NT2/D1 (cell line): ENCODE data around the gene TTLL4.

Experiments
- DNase-seq: peaks from one replicate; pipeline ENCODE4 v3.0.0-alpha.2; 2011; ENCODE audit warnings: low read depth, low spot score
- H3K27me3 ChIP-seq: 2 replicates; pipeline ENCODE4 v1.6.0; 2011; ENCODE audit warnings: mild to moderate bottlenecking; ENCODE audit not compliant: insufficient read length, insufficient read depth
- H3K36me3 ChIP-seq: 2 replicates; pipeline ENCODE4 v1.6.1; 2011; ENCODE audit warnings: mild to moderate bottlenecking, low read length, mixed read lengths; ENCODE audit not compliant: insufficient read depth, insufficient read length
- H3K4me1 ChIP-seq: 2 replicates; pipeline ENCODE4 v1.5.1; 2011; ENCODE audit not compliant: insufficient read depth, insufficient read length
- H3K4me3 ChIP-seq: 2 replicates; pipeline ENCODE4 v1.5.1; 2011; ENCODE audit warnings: low read depth; ENCODE audit not compliant: insufficient read length
- H3K9ac ChIP-seq: 2 replicates; pipeline ENCODE4 v1.6.0; 2011; ENCODE audit warnings: low read depth; ENCODE audit not compliant: insufficient read length
- H3K9me3 ChIP-seq: 2 replicates; pipeline ENCODE4 v1.5.1; 2011; ENCODE audit warnings: mild to moderate bottlenecking, low read length; ENCODE audit not compliant: insufficient read depth
- SUZ12 ChIP-seq: IDR thresholded peaks from 2 replicates; pipeline ENCODE4 v1.6.1; 2011; ENCODE audit not compliant: insufficient read length, insufficient read depth; ENCODE audit errors: extremely low read depth
- YY1 ChIP-seq: IDR thresholded peaks from 2 replicates; pipeline ENCODE4 v1.6.1; 2011; ENCODE audit not compliant: insufficient read length, insufficient read depth
- ZNF274 ChIP-seq: IDR thresholded peaks from 2 replicates; pipeline ENCODE4 v1.6.1; 2011; ENCODE audit warnings: mild to moderate bottlenecking, low read depth, low read length

Gene TTLL4

DNA sequence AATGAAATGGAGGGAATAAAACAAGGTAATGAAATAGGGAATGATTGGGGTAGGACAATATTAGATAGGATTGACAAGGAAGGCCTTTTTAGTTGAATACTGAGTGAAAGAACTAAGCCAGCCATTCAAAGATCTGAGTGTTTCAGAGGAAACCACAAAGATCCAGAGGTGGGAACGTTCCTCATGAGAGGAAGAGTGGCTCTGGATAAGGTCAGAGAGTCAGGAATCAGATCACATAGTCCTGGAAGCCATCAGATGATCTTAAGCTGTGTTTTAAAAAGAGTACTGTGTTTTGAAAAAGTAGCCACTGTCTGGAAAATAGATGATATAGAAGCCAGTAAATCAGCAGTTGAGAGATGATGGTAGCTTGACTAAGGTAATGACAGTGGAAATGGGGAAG is 11.8 kb downstream of the TTLL4 start:
- no peak for DNase-seq
- Histone ChIP-seq H3K4me3 (no peak overlapping the region), H3K36me3 (peaks cover 40% of the 10 kb centered on the region), H3K27me3 (no peaks in the 10 kb centered on the region), H3K9me3 (peaks cover 21% of the 10 kb centered on the region), H3K9ac (no peak overlapping the region), H3K4me1 (no peaks in the 10 kb centered on the region)
- TF ChIP-seq SUZ12 (no peak), YY1 (no peak), ZNF274 (no peak)

DNA sequence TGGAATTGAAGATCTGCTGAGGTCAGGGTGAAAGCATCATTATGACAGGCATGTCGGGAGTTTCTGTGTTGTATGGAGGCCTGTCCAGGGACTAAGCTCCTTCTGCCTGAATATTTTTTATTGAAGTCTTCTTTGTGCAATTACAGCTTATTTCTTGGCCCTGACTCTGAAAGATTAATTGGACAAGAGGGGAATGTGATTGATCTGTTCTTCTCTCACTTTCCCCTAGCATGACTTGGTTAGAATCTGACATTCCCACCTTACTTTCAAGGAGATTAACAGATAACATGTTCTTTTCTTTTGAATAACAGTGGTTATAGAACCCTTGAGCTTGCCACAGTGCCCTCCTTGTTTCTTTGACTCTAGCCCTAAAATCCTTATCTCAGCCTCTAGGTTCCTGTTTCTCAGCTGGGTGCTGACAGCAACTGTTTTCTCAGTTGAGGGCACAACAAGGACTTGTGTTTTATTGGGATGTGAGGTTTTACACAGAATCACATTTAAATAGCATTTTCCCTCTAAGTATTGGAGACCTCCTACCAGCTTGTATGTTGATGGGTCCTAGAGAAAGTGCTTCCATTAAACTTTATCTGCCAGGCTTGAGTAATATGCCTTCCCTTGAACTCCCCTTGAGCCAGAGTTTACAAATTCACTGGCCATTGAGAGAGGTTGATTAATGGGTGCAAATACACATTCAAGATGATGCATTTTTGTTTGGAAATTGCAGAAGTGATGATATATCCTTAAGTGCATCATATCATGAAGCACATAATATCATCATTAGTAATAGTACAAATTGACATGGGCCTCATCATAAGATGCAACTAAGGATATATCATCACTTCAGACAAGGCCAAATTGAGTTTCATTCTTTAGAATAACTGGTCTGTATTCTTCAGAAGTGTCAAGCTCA is 12.5 kb downstream of the TTLL4 start:
- no peak for DNase-seq
- Histone ChIP-seq H3K4me3 (no peak overlapping the region), H3K36me3 (peaks cover 34% of the 10 kb centered on the region), H3K9ac (no peak overlapping the region), H3K27me3 (no peaks in the 10 kb centered on the region), H3K9me3 (peaks cover 21% of the 10 kb centered on the region), H3K4me1 (no peaks in the 10 kb centered on the region)
- TF ChIP-seq ZNF274, result no peak
- no peak for TF ChIP-seq SUZ12
- TF ChIP-seq YY1, result no peak

- Histone ChIP-seq H3K9ac (no peak overlapping the region), H3K36me3 (peaks cover 20% of the 10 kb centered on the region), H3K9me3 (peaks cover 21% of the 10 kb centered on the region), H3K27me3 (no peaks in the 10 kb centered on the region), H3K4me3 (no peak overlapping the region), H3K4me1 (no peaks in the 10 kb centered on the region)
- DNase-seq, result no peak
- TF ChIP-seq ZNF274, result no peak
- no peak for TF ChIP-seq SUZ12
- TF ChIP-seq YY1, result no peak
Measured at GRCh38 chr2:218726004-218726574, 15.5 kb downstream of the TTLL4 start.

DNA sequence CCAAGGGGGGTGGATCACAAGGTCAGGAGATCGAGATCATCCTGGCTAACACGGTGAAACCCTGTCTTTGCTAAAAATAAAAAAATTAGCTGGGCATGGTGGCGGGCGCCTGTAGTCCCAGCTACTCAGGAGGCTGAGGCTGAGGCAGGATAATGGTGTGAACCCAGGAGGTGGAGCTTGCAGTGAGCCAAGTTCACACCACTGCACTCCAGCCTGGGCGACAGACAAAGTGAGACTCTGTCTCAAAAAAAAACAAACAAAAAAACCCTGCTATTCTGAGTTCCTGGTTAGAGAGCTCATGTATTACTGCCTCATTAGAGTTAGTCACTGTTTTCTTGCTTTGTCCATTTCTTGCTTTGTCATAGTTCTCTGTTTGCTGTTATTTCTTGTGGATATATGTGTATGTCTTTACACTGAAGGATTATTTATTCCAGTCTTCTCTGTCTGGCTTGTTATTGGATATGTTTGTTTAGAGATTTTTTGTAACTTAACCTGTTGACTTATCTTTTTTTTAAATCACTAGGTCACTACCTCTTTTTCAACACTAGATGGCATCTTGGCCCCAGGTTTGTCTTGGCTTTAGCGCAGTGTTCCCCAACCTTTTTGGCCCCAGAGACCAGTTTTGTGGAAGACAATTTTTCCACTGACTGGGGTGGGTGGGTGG is 17.0 kb downstream of the TTLL4 start:
- Histone ChIP-seq H3K4me3 (no peak overlapping the region), H3K9ac (no peak overlapping the region), H3K27me3 (no peaks in the 10 kb centered on the region), H3K36me3 (peaks cover 24% of the 10 kb centered on the region), H3K4me1 (no peaks in the 10 kb centered on the region), H3K9me3 (peaks cover 21% of the 10 kb centered on the region)
- no peak for TF ChIP-seq SUZ12
- no peak for TF ChIP-seq ZNF274
- TF ChIP-seq YY1, result no peak
- no peak for DNase-seq

- H3K4me3 ChIP-seq, result no peak overlapping the region
- H3K9me3 ChIP-seq, result peaks cover 21% of the 10 kb centered on the region
- peaks cover 40% of the 10 kb centered on the region for H3K36me3 ChIP-seq
- H3K9ac ChIP-seq, result no peak overlapping the region
- H3K4me1 ChIP-seq, result no peaks in the 10 kb centered on the region
- TF ChIP-seq ZNF274, result no peak
- H3K27me3 ChIP-seq, result no peaks in the 10 kb centered on the region
- DNase-seq, result no peak
Measured at GRCh38 chr2:218729640-218730039, 19.0 kb downstream of the TTLL4 start.

DNA sequence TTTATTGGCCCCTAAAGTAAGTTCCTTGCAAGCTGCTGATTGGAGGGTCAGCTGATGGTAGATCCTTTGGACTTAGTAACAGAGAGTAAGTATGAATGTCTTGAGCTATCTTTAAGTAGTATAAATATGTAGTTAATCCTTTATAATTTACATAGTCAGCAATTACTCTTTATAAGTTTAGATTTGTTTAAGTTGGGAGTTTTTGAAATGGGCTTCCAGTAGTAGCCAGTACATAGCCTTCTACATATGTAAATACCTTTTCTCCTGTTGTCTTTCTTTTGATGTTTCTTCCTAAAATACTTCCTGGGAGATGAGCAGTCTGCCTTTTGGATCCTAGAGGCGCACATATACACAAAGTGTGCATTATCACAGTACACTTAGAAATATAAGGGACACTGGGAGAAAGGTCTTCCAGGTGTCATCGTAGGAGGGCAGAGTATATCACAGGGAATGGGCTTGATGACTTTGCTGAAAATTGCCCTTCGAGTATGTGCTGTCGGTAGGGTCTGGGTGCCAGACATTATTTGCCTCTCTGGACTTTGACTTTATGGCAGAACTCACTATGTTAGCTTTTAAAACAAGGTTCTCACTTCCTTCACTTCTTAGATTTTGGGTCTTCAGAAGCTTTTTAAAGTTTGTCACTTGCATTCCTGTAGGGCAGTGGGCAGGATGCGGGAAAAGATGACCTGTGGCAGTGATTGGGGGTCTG is 21.6 kb downstream of the TTLL4 start:
- no peaks in the 10 kb centered on the region for H3K27me3 ChIP-seq
- H3K4me1 ChIP-seq, result no peaks in the 10 kb centered on the region
- H3K36me3 ChIP-seq, result peaks cover 43% of the 10 kb centered on the region
- TF ChIP-seq YY1, result no peak
- TF ChIP-seq SUZ12, result no peak
- no peak for TF ChIP-seq ZNF274
- no peak overlapping the region for H3K4me3 ChIP-seq
- DNase-seq, result no peak
- no peaks in the 10 kb centered on the region for H3K9me3 ChIP-seq
- no peak overlapping the region for H3K9ac ChIP-seq
